Stomach (tissue), 9 donors: ENCODE data around the gene INSC. TPM values are rescaled to one million over a fixed set of nuclear protein-coding genes. Genes with fewer than 3 reads are reported as not detected.

ENCODE experiments used
- DNase-seq, 2 donors: peaks; one replicate each; pipeline versions ENCODE4 v3.0.0 to v3.0.0-alpha.2; 2013 to 2019
- H3K27ac ChIP-seq, 5 donors: fragments of 200-600 bp in 4 of 5; sonication (generic) in 4 of 5; one replicate each; pipeline ENCODE4 v1.5.1; 2013 to 2019; ENCODE audit warnings: mild to moderate bottlenecking in 1 of 5, moderate library complexity in 1 of 5
- H3K27me3 ChIP-seq, 3 donors: fragments of 200-600 bp; sonication (generic); one replicate each; pipeline ENCODE4 v1.5.1; 2017 to 2019; ENCODE audit warnings: mixed run types in 1 of 3
- H3K36me3 ChIP-seq, 4 donors: fragments of 200-600 bp; sonication (generic); 1 replicate in 3 of 4; 2 replicates in 1 of 4; pipeline ENCODE4 v1.5.1; 2016 to 2019
- H3K4me1 ChIP-seq, 4 donors: fragments of 200-600 bp; sonication (generic); one replicate each; pipeline ENCODE4 v1.5.1; 2016 to 2019
- H3K4me3 ChIP-seq, 4 donors: fragments of 200-600 bp; sonication (generic) in 3 of 4; one replicate each; pipeline ENCODE4 v1.5.1; 2016 to 2019; ENCODE audit warnings: mild to moderate bottlenecking in 1 of 4
- H3K9me3 ChIP-seq, 4 donors: fragments of 200-600 bp; sonication (generic); one replicate each; pipeline ENCODE4 v1.5.1; 2016 to 2019
- EP300 ChIP-seq: sonication (generic); formaldehyde crosslinking; IDR thresholded peaks from one replicate; pipeline ENCODE4 v1.6.1; 2017; ENCODE audit warnings: antibody characterized with exemption
- POLR2A ChIP-seq, 4 donors: fragments of 450-650 bp; IDR thresholded peaks; one replicate each; pipeline ENCODE4 v1.6.1; 2016; ENCODE audit warnings: antibody characterized with exemption in 4 of 4, control low read depth in 2 of 4, mild to moderate bottlenecking in 1 of 4, moderate library complexity in 1 of 4
- POLR2AphosphoS5 ChIP-seq, 3 donors: sonication (generic); formaldehyde crosslinking; IDR thresholded peaks; one replicate each; pipeline ENCODE4 v1.6.1; 2016; ENCODE audit warnings: antibody characterized with exemption in 3 of 3
- WGBS, 5 donors: extraction: QIAGEN DNeasy Blood & Tissue Kit in 3 of 5; methylation state at CpG; one replicate each; pipeline versions ENCODE4 v1.1.5 to v1.1.7; 2013 to 2018; 5-methylcytosine and 5-hydroxymethylcytosine counted together
- intact Hi-C: fragments of 100-400 bp; cut with DNase I; formaldehyde crosslinking; loops from one replicate; pipeline ENCODE4 v1.15.1; 2023; ENCODE audit warnings: low total_unique reads
- polyA plus RNA-seq, 3 donors: library from polyadenylated mRNA; stranded (reverse); fragments of 200-250 nt; gene quantifications; one replicate each; pipeline ENCODE4 v1.2.3, GENCODE V29; 2013
- total RNA-seq, 5 donors: library from RNA; depleted of rRNA; stranded (reverse); fragments of >200 nt; gene quantifications; one replicate each; pipeline versions ENCODE4 v1.1.0 to v1.2.3, GENCODE V29; 2014 to 2016
- TF ChIP-seq, protein P1 (sequence below), 7 experiments: fragments of 450-650 bp in 4 of 7; fragments of 200-600 bp in 3 of 7; sonication (generic) in 3 of 7; IDR thresholded peaks; one replicate each; pipeline ENCODE4 v1.5.1; 2016 to 2019; ENCODE audit warnings: antibody characterized with exemption in 7 of 7, control low read depth in 2 of 7, mild to moderate bottlenecking in 1 of 7
- donor health status: healthy with polysubstance abuse.
- donor health status: Bipolar disorder and iron deficiency.
- donor health status: healthy.

The INSC gene
- total and polyA plus RNA-seq, 8 donors, result 0.75 to 23.2 (median 2.9) TPM; not detected in 1

DNA sequence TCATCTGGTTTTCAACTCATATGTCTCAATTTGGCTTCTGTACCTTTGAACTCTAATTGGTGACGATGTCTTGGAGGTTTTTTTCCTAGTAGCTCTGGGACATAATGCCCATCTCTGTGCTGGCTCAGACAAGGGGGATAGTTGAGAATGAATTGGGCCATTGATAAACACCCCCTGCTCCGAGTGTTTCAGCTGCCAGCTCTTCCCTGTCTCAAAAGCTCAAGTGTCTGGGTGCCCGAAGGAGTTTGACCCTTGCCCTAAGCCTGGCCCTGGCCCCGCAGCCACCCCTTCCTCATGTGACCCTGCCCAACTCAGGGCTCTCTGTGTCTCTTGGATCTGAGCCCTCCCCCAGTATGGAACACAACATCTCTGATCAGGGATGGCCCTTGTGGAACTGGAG, 3.0 kb downstream of the INSC start:
- Histone ChIP-seq H3K9me3 (no peaks in the 10 kb centered on the region), H3K4me3 (no peak overlapping the region), H3K27ac (no peak overlapping the region), H3K27me3 (peaks cover 0 to 27% (median 13%) of the 10 kb centered on the region in 3 donors), H3K36me3 (no peaks in the 10 kb centered on the region), H3K4me1 (peaks cover 0 to 21% (median 15%) of the 10 kb centered on the region in 4 donors)
- TF ChIP-seq EP300 (no peak), POLR2A (IDR thresholded peaks at IDR 0.05) (no peak)
- intact Hi-C loops, result no loop called here
- 69 to 89% (median 78%) methylated on average over 3 to 4 of the region's 4 CpGs for WGBS, 5 donors
- DNase-seq, result peak in 1 of 2 donors; percentile 43

- Histone ChIP-seq H3K4me3 (no peak overlapping the region), H3K27ac (no peak overlapping the region), H3K27me3 (peaks cover 0 to 27% (median 13%) of the 10 kb centered on the region in 3 donors), H3K4me1 (peaks cover 0 to 20% (median 15%) of the 10 kb centered on the region in 4 donors), H3K9me3 (no peaks in the 10 kb centered on the region), H3K36me3 (no peaks in the 10 kb centered on the region)
- TF ChIP-seq EP300 (no peak), POLR2AphosphoS5 (IDR thresholded peaks at IDR 0.05) (no peak), POLR2A (IDR thresholded peaks at IDR 0.05) (no peak)
- TF ChIP-seq, protein P1, sequence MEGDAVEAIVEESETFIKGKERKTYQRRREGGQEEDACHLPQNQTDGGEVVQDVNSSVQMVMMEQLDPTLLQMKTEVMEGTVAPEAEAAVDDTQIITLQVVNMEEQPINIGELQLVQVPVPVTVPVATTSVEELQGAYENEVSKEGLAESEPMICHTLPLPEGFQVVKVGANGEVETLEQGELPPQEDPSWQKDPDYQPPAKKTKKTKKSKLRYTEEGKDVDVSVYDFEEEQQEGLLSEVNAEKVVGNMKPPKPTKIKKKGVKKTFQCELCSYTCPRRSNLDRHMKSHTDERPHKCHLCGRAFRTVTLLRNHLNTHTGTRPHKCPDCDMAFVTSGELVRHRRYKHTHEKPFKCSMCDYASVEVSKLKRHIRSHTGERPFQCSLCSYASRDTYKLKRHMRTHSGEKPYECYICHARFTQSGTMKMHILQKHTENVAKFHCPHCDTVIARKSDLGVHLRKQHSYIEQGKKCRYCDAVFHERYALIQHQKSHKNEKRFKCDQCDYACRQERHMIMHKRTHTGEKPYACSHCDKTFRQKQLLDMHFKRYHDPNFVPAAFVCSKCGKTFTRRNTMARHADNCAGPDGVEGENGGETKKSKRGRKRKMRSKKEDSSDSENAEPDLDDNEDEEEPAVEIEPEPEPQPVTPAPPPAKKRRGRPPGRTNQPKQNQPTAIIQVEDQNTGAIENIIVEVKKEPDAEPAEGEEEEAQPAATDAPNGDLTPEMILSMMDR (IDR thresholded peaks at IDR 0.05), result no peak
- DNase-seq, result no peak
- intact Hi-C loops, result no loop called here
These were observed 3.7 kb downstream of the INSC start for GRCh38 chr11:15118431-15118830.

DNA sequence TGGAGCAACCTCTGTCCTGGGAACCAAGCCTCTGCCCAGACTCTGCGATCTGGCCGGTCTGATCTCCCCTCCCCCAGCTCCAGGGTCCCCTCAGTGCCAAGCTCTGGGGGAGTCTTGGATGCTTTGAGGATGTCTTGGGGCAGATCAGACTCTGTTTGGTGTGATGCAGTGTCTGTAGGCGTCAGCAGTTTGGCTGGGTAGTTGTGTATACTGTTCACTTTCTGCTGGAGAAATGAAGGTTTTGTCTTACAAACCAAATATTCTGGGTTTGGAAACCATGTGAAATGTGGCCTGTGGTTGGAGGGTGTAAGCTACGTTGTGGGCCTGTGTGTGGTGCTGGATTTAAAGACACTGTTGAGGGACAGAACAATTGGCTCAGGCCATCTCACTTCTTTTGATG, 4.6 kb downstream of the INSC start:
- peaks cover 0 to 25% (median 13%) of the 10 kb centered on the region in 3 donors for H3K27me3 ChIP-seq
- intact Hi-C loops, result no loop called here
- 68 to 85% (median 78%) methylated on average over 4 of the region's 4 CpGs for WGBS, 5 donors
- no peak overlapping the region for H3K4me3 ChIP-seq
- no peaks in the 10 kb centered on the region for H3K36me3 ChIP-seq
- no peak for TF ChIP-seq POLR2AphosphoS5 (IDR thresholded peaks at IDR 0.05)
- TF ChIP-seq EP300, result no peak
- TF ChIP-seq, protein P1 (IDR thresholded peaks at IDR 0.05), result no peak
- no peak for TF ChIP-seq POLR2A (IDR thresholded peaks at IDR 0.05)
- DNase-seq, result no peak
- peaks cover 0 to 11% (median 10%) of the 10 kb centered on the region in 4 donors for H3K4me1 ChIP-seq
- no peak overlapping the region for H3K27ac ChIP-seq
- no peaks in the 10 kb centered on the region for H3K9me3 ChIP-seq

GRCh38 chr11:15119826-15120225, 5.1 kb downstream of the INSC start:
- Histone ChIP-seq H3K9me3 (no peaks in the 10 kb centered on the region), H3K4me1 (peaks cover 0 to 6% (median 5%) of the 10 kb centered on the region in 4 donors), H3K27me3 (peaks cover 0 to 20% (median 8%) of the 10 kb centered on the region in 3 donors), H3K36me3 (no peaks in the 10 kb centered on the region), H3K4me3 (no peak overlapping the region), H3K27ac (peak overlapping the region in 3 of 5 donors; percentile 27 to 56 (median 34))
- intact Hi-C loops, result no loop called here
- DNase-seq, result no peak
- TF ChIP-seq POLR2A (IDR thresholded peaks at IDR 0.05) (no peak), EP300 (no peak), POLR2AphosphoS5 (IDR thresholded peaks at IDR 0.05) (no peak)
- TF ChIP-seq, protein P1 (IDR thresholded peaks at IDR 0.05), result no peak
- 32 to 45% (median 34%) methylated on average over 1 of the region's 1 CpG for WGBS, 5 donors

- no peaks in the 10 kb centered on the region for H3K9me3 ChIP-seq
- WGBS, 5 donors, result 71 to 88% (median 78%) methylated on average over 1 of the region's 1 CpG
- DNase-seq, result no peak
- no peaks in the 10 kb centered on the region for H3K27me3 ChIP-seq
- intact Hi-C loops, result no loop called here
- TF ChIP-seq POLR2A (IDR thresholded peaks at IDR 0.05) (no peak), POLR2AphosphoS5 (IDR thresholded peaks at IDR 0.05) (no peak), EP300 (no peak)
- TF ChIP-seq, protein P1 (IDR thresholded peaks at IDR 0.05), result no peak
- peaks cover 0 to 3% (median 0%) of the 10 kb centered on the region in 4 donors for H3K4me1 ChIP-seq
- H3K4me3 ChIP-seq, result no peak overlapping the region
- no peaks in the 10 kb centered on the region for H3K36me3 ChIP-seq
- no peak overlapping the region for H3K27ac ChIP-seq
These were observed 9.1 kb downstream of the INSC start for GRCh38 chr11:15123849-15124248.
